Spleen (tissue), 11 donors: ENCODE results near the gene FGF18. TPM values are rescaled to one million over a fixed set of nuclear protein-coding genes. Genes with fewer than 3 reads are reported as not detected.

Experiments used
- DNase-seq: peaks from one replicate; pipeline ENCODE4 v3.0.0-alpha.2; 2020
- H3K27ac ChIP-seq, 8 donors: fragments of 200-600 bp; sonication (generic) in 7 of 8; 1 replicate in 4 of 8; 2 replicates in 4 of 8; pipeline versions ENCODE4 v1.5.0 to v1.8.0; 2016 to 2021; ENCODE audit warnings: inconsistent platforms in 4 of 8, mild to moderate bottlenecking in 4 of 8, moderate library complexity in 1 of 8
- H3K27me3 ChIP-seq, 7 donors: fragments of 200-600 bp; sonication (generic) in 6 of 7; replicated peaks in 1 of 7; 1 replicate in 4 of 7; 2 replicates in 3 of 7; pipeline versions ENCODE4 v1.5.0 to v1.8.0; 2016 to 2021; ENCODE audit warnings: inconsistent platforms in 3 of 7, mild to moderate bottlenecking in 1 of 7
- H3K36me3 ChIP-seq, 6 donors: fragments of 200-600 bp; sonication (generic) in 5 of 6; 1 replicate in 4 of 6; 2 replicates in 2 of 6; pipeline versions ENCODE4 v1.5.0 to v1.8.0; 2016 to 2021; ENCODE audit warnings: inconsistent platforms in 2 of 6
- H3K4me1 ChIP-seq, 6 donors: fragments of 200-600 bp; sonication (generic) in 5 of 6; 1 replicate in 3 of 6; 2 replicates in 3 of 6; pipeline versions ENCODE4 v1.5.0 to v1.8.0; 2016 to 2021; ENCODE audit warnings: inconsistent platforms in 3 of 6
- H3K4me3 ChIP-seq, 8 donors: fragments of 200-600 bp; sonication (generic) in 7 of 8; 1 replicate in 4 of 8; 2 replicates in 4 of 8; pipeline versions ENCODE4 v1.5.0 to v1.8.0; 2016 to 2021; ENCODE audit warnings: inconsistent platforms in 4 of 8, mild to moderate bottlenecking in 4 of 8, moderate library complexity in 2 of 8
- H3K9me3 ChIP-seq, 8 donors: fragments of 200-600 bp; sonication (generic) in 7 of 8; 1 replicate in 4 of 8; 2 replicates in 4 of 8; pipeline versions ENCODE4 v1.5.0 to v1.8.0; 2016 to 2021; ENCODE audit warnings: inconsistent platforms in 4 of 8
- POLR2A ChIP-seq, 3 donors: fragments of 450-650 bp; IDR thresholded peaks; one replicate each; pipeline ENCODE4 v1.5.1; 2017; ENCODE audit warnings: antibody characterized with exemption in 3 of 3, mild to moderate bottlenecking in 1 of 3
- POLR2AphosphoS5 ChIP-seq, 3 donors: sonication (generic); formaldehyde crosslinking; IDR thresholded peaks; one replicate each; pipeline ENCODE4 v1.5.1; 2017; ENCODE audit warnings: antibody characterized with exemption in 3 of 3
- WGBS, 5 donors: extraction: QIAGEN DNeasy Blood & Tissue Kit in 3 of 5; methylation state at CpG; one replicate each; pipeline versions ENCODE4 v1.1.5 to v1.1.7; 2013 to 2018; 5-methylcytosine and 5-hydroxymethylcytosine counted together
- intact Hi-C: fragments of 100-400 bp; cut with DNase I; formaldehyde crosslinking; loops from one replicate; pipeline ENCODE4 v1.15.0; 2023; ENCODE audit warnings: low total_unique reads
- polyA plus RNA-seq, 3 donors: library from polyadenylated mRNA; stranded (reverse); fragments of 200-250 nt; gene quantifications; one replicate each; pipeline ENCODE4 v1.2.1, GENCODE V29; 2013
- total RNA-seq, 7 donors: library from RNA; depleted of rRNA in 3 of 7; stranded (reverse); fragments of >200 nt in 3 of 7; fragmentation: NEBNext Ultra II Directional in 4 of 7; extraction: Animal tissue kit (Norgen Biotek cat#: 25700) in 4 of 7; gene quantifications; one replicate each; pipeline versions ENCODE4 v1.1.0 to v1.2.1, GENCODE V29; 2016 to 2021
- TF ChIP-seq, protein P1 (sequence below), 11 experiments: fragments of 200-600 bp in 7 of 11; fragments of 450-650 bp in 4 of 11; sonication (generic) in 4 of 11; IDR thresholded peaks in 8 of 11; conservative IDR thresholded peaks in 3 of 11; 1 replicate in 7 of 11; 2 replicates in 4 of 11; pipeline versions ENCODE4 v1.4.0 to v1.8.0; 2016 to 2021; ENCODE audit warnings: antibody characterized with exemption in 11 of 11, inconsistent platforms in 4 of 11, mild to moderate bottlenecking in 1 of 11
- donor health status: healthy with polysubstance abuse.
- donor health status: DM: no; HTN: no; CAD: no; lungs with moderate emphysema.
- donor health status: DM: no; HTN: no; CAD: no.
- donor health status: Bipolar disorder and iron deficiency.
- donor health status: healthy.
- donor health status: DM: no; HTN: no; CAD: no.
- donor health status: DM: yes; HTN: yes; CAD: no.

The FGF18 gene
- total and polyA plus RNA-seq, 10 donors: 0.22 to 0.74 (median 0.33) TPM; not detected in 1

DNA sequence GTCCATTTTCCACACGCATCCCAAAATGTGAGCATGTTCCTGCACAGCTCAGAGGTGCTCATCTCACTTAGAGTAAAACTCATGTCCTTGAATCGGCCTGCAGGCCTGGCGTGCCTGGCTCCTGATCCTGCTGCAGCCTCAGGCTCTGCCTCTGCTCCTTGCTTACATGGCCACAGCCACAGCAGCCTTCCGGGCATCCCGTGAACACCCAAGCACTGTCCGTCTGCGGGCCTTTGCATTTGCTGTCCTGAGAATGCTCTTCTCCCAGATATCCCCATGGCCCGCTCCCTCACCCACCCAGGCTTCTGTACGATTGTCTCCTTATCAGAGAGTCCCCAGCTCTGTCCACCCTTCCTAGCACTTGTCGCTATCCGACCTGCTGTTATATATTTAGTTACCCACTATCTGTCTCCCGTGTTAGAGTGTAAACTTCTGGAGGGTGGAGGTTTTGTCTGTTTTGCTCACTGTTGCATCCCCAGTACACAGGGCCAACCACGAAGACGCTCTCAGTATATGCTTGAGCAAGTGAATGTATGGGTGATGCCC is 21.9 kb downstream of the FGF18 start:
- no peak for DNase-seq
- Histone ChIP-seq H3K4me1 (no peaks in the 10 kb centered on the region), H3K9me3 (no peaks in the 10 kb centered on the region), H3K4me3 (no peak overlapping the region), H3K27ac (no peak overlapping the region), H3K27me3 (no peaks in the 10 kb centered on the region), H3K36me3 (no peaks in the 10 kb centered on the region)
- TF ChIP-seq POLR2A (IDR thresholded peaks at IDR 0.05) (no peak), POLR2AphosphoS5 (IDR thresholded peaks at IDR 0.05) (no peak)
- TF ChIP-seq, protein P1, sequence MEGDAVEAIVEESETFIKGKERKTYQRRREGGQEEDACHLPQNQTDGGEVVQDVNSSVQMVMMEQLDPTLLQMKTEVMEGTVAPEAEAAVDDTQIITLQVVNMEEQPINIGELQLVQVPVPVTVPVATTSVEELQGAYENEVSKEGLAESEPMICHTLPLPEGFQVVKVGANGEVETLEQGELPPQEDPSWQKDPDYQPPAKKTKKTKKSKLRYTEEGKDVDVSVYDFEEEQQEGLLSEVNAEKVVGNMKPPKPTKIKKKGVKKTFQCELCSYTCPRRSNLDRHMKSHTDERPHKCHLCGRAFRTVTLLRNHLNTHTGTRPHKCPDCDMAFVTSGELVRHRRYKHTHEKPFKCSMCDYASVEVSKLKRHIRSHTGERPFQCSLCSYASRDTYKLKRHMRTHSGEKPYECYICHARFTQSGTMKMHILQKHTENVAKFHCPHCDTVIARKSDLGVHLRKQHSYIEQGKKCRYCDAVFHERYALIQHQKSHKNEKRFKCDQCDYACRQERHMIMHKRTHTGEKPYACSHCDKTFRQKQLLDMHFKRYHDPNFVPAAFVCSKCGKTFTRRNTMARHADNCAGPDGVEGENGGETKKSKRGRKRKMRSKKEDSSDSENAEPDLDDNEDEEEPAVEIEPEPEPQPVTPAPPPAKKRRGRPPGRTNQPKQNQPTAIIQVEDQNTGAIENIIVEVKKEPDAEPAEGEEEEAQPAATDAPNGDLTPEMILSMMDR (IDR thresholded peaks at IDR 0.05 in 8 of 11, conservative IDR thresholded peaks at IDR 0.05 in 3 of 11): no peak
- intact Hi-C loops: no loop called here
- WGBS, 5 donors: 83 to 92% (median 88%) methylated on average over 12 to 14 of the region's 14 CpGs

DNA sequence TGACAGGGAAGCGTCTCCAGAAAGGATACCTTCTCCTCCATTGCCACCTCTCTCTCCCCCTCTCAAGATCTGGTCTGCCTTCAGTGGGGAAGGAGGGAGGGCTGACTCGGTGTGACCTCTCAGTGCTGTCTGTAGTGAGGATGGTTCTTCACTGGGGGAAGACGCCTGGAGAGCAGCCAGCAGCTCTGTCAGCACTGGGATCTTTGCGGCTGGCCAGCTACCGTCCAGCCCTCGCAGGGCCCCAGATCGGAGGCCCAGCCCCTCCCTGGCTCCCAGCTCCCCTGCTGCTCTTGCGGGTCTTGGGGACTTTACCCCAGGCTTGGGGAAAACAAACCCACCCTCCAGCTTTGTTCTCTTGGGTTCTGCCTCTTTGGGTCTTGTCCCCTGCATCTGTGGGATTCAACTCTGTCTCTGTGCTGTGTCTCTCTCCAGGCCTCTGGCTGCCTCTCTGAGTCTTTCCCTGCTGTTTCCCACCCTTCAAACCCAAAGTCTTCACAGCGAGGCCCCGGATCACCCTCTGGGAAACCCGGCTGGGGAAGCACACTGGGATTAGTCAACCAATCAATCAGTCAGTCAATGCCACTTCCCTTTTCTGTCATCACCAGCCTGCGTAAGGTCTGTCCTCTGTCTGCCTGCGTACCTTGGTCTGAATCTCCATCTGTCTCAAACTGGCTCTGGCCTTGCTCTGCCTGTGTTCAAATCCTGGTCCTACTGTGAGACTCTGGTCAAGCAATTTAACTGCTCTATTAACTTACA is 23.0 kb downstream of the FGF18 start:
- H3K36me3 ChIP-seq: no peaks in the 10 kb centered on the region
- no peak for DNase-seq
- 60 to 72% (median 64%) methylated on average over 13 of the region's 13 CpGs for WGBS, 5 donors

DNA sequence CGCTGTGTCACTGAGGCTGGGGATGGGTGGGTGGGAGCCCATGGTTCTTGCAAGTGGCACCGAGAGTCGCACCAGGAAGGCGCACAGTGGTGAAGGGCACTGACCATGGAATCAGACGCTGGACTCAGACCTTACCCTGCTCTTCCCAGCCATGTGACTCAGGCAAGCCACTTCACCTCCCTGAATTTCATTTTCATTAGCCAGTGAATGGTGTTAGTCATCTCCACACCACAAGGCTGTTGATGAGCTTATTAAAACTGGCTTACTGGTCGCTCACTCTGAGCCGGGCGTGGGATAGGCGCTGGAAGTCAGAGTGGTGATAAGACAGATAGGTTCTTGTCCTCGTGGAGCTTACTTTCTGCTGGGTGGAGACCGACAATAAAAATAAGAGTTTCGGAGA is 25.1 kb downstream of the FGF18 start:
- DNase-seq: no peak
- intact Hi-C loops: no loop called here
- TF ChIP-seq POLR2AphosphoS5 (IDR thresholded peaks at IDR 0.05): no peak
- 90 to 96% (median 92%) methylated on average over 12 of the region's 12 CpGs for WGBS, 5 donors
- Histone ChIP-seq H3K36me3 (no peaks in the 10 kb centered on the region), H3K4me3 (no peak overlapping the region), H3K9me3 (no peaks in the 10 kb centered on the region), H3K27ac (no peak overlapping the region), H3K27me3 (peaks cover 0 to 8% (median 0%) of the 10 kb centered on the region in 7 donors), H3K4me1 (no peaks in the 10 kb centered on the region)

More for the DNA sequence above, 23.0 kb downstream of the FGF18 start:
- Histone ChIP-seq H3K27me3 (no peaks in the 10 kb centered on the region), H3K9me3 (no peaks in the 10 kb centered on the region), H3K4me3 (no peak overlapping the region), H3K27ac (no peak overlapping the region), H3K4me1 (no peaks in the 10 kb centered on the region)
- no peak for TF ChIP-seq POLR2AphosphoS5 (IDR thresholded peaks at IDR 0.05)
- TF ChIP-seq POLR2A (IDR thresholded peaks at IDR 0.05): no peak
- TF ChIP-seq, protein P1 (IDR thresholded peaks at IDR 0.05 in 8 of 11, conservative IDR thresholded peaks at IDR 0.05 in 3 of 11): no peak
- intact Hi-C loops: no loop called here

DNA sequence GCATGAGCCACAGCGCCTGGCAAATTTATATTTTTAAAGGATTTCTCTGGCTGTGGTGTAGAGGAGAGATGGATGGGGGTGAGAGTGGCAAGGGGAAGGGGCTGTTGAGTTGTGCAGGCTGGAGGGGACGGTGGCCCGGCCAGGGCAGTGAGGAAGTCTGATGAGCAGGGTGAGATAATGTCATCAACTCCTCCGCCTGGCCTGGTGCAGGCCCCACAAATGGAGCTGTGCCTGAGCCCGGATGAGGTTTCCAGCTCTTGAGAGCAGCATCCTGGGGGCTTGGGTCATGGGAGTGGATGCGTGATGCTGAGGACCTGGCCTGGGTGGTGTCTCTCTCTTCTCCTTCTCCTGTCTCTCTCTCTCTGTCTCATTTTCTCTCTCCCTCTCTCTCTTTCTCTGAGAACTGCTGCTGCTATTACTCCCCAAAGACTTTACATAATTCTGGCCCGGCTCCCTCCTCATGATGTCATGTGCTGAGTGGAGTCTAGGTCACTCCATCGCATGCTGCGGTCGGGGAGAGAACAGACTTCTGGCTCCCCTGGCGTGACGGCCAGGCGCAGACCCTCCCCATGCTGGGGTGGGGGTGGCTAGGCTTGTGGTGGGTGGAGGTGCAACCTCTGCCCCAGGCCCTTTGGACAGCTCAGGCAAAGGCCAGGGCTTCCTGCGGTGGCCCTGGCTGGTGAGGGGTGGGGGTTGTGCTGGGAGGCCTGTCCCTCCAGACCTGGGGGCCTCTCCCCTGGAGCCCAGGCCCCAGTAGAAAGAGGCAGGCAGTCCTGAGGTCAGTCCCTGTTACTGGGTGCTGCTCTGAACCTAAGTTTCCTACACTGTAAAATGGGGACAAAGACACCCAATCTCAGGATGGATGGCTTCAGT is 26.4 kb downstream of the FGF18 start:
- Histone ChIP-seq H3K27ac (no peak overlapping the region), H3K4me3 (no peak overlapping the region), H3K36me3 (no peaks in the 10 kb centered on the region), H3K4me1 (peaks cover 0 to 8% (median 5%) of the 10 kb centered on the region in 6 donors), H3K9me3 (no peaks in the 10 kb centered on the region), H3K27me3 (peaks cover 0 to 20% (median 9%) of the 10 kb centered on the region in 7 donors)
- TF ChIP-seq POLR2A (IDR thresholded peaks at IDR 0.05): no peak
- no peak for TF ChIP-seq POLR2AphosphoS5 (IDR thresholded peaks at IDR 0.05)
- TF ChIP-seq, protein P1 (IDR thresholded peaks at IDR 0.05 in 8 of 11, conservative IDR thresholded peaks at IDR 0.05 in 3 of 11): no peak
- 82 to 93% (median 86%) methylated on average over 11 to 14 of the region's 14 CpGs for WGBS, 5 donors
- intact Hi-C loops: no loop called here
- DNase-seq: no peak
